H1 (cell line): ENCODE results near the gene PIK3R4. TPM values are rescaled to one million over a fixed set of nuclear protein-coding genes. Genes with fewer than 3 reads are reported as not detected.

ENCODE experiments used
- SIN3A ChIP-seq, 2 experiments: IDR thresholded peaks in 1 of 2; conservative IDR thresholded peaks in 1 of 2; 2 replicates each; pipeline ENCODE4 v1.6.1; 2011 to 2012; ENCODE audit warnings: low read length in 2 of 2, improper control_type of control experiment in 1 of 2, low read depth in 1 of 2, mild to moderate bottlenecking in 1 of 2
- TAF1 ChIP-seq: IDR thresholded peaks from 2 replicates; pipeline ENCODE4 v1.6.1; 2011; ENCODE audit warnings: mild to moderate bottlenecking, low read depth, low read length
- polyA plus RNA-seq, 7 experiments: library from polyadenylated mRNA; depleted of rRNA in 3 of 7; stranded (reverse) in 5 of 7; unstranded in 2 of 7; fragments of >200 nt in 5 of 7; fragments of 200-250 nt in 2 of 7; gene quantifications; 1 replicate in 5 of 7; 2 replicates in 1 of 7; 4 replicates in 1 of 7; pipeline versions ENCODE4 v1.2.1 to v1.2.3, GENCODE V29; 2011 to 2013; ENCODE audit warnings: missing spikeins in 2 of 7, mixed read lengths in 2 of 7
- total RNA-seq: library from RNA; stranded (reverse); fragmentation: NEBNext Ultra II Directional; extraction: Animal tissue kit (Norgen Biotek cat#: 25700); gene quantifications from 2 replicates; pipeline ENCODE4 v1.2.1, GENCODE V29; 2021

Gene PIK3R4
- total and polyA plus RNA-seq, 2 of the 8 experiments (the other 6 are each of a cell fraction or from before 2014, with no cell fraction given): 43.8 to 87.4 TPM

DNA sequence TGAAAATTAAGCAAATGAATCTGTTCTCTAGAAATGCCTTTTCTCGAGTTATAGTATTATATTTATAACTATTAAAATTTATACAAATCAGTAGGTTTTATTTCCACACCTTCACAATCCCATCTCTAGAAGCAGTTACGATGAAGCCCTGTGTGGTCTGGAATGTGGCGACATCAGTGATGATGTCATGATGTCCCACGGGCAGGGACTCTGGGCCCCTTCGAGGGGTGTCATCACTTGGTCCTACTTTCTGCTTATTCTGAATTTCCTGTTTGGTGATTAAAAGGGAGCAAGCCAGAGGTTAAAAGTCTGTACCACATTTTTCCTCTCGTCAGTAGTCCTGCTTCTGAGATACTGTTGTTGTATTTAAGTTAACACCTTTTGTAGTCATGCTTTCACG is 67.4 kb downstream of the PIK3R4 start (continued):
- TF ChIP-seq SIN3A (conservative IDR thresholded peaks at IDR 0.05 in 1 of 2, IDR thresholded peaks at IDR 0.05 in 1 of 2; ENCODE audit: low read depth in 1 of 2, low read length in 2 of 2) (no peak), TAF1 (no peak)
